Esophagus muscularis mucosa (tissue), 4 donors: ENCODE results near the gene MSI2.

Experiments used
- EP300 ChIP-seq: sonication (generic); formaldehyde crosslinking; IDR thresholded peaks from one replicate; pipeline ENCODE4 v1.6.1; 2017; ENCODE audit warnings: antibody characterized with exemption
- POLR2A ChIP-seq: fragments of 450-650 bp; IDR thresholded peaks from one replicate; pipeline ENCODE4 v1.6.1; 2017; ENCODE audit warnings: antibody characterized with exemption, moderate library complexity, mild to moderate bottlenecking, low read depth
- POLR2AphosphoS5 ChIP-seq, 2 donors: sonication (generic); formaldehyde crosslinking; IDR thresholded peaks; one replicate each; pipeline ENCODE4 v1.6.1; 2017; ENCODE audit warnings: antibody characterized with exemption in 2 of 2
- TF ChIP-seq, protein P1 (sequence below), 3 experiments: fragments of 200-600 bp in 2 of 3; fragments of 450-650 bp in 1 of 3; sonication (generic) in 2 of 3; IDR thresholded peaks; one replicate each; pipeline ENCODE4 v1.5.1; 2017 to 2019; ENCODE audit warnings: antibody characterized with exemption in 3 of 3, mild to moderate bottlenecking in 2 of 3, moderate library complexity in 1 of 3

DNA sequence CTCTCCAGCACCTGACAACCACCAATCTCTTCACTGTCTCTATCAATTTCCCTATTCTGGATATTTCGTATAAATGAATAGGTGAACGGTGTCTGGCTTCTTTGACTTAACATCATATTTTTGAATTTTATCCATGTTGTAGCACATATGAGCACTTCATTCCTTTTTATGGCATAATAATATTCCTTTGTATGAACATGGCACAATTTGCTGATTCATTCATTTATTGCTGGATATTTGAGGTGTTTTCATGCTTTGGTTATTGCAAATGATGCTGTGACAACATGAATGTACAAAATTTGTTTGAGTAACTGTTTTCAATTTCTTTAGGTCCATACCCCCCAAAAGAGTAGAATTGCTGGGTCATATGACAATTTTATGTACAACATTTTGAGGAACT lies 476.8 kb downstream of the MSI2 start:
- TF ChIP-seq, protein P1, sequence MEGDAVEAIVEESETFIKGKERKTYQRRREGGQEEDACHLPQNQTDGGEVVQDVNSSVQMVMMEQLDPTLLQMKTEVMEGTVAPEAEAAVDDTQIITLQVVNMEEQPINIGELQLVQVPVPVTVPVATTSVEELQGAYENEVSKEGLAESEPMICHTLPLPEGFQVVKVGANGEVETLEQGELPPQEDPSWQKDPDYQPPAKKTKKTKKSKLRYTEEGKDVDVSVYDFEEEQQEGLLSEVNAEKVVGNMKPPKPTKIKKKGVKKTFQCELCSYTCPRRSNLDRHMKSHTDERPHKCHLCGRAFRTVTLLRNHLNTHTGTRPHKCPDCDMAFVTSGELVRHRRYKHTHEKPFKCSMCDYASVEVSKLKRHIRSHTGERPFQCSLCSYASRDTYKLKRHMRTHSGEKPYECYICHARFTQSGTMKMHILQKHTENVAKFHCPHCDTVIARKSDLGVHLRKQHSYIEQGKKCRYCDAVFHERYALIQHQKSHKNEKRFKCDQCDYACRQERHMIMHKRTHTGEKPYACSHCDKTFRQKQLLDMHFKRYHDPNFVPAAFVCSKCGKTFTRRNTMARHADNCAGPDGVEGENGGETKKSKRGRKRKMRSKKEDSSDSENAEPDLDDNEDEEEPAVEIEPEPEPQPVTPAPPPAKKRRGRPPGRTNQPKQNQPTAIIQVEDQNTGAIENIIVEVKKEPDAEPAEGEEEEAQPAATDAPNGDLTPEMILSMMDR (IDR thresholded peaks at IDR 0.05), result no peak
- TF ChIP-seq POLR2A (no peak), EP300 (no peak), POLR2AphosphoS5 (IDR thresholded peaks at IDR 0.05) (no peak)
